GM12878 (cell line): ENCODE data around the gene PRR35. TPM values are rescaled to one million over a fixed set of nuclear protein-coding genes. Genes with fewer than 3 reads are reported as not detected.

Experiments
- ATAC-seq: fragments of 200-7000 bp; cut with Tn5 transposase; 3 replicates; pipeline ENCODE4 v1.9.1; 2020; ENCODE audit warnings: mild to moderate bottlenecking, moderate library complexity
- BruUV-seq: library from RNA; stranded (reverse); fragments of 400-500 nt; replicated peaks from 2 replicates; lab custom pipeline; 2021; lab: Mats Ljungman, UMichigan
- CTCF ChIA-PET: fragments of 300-600 bp; sonication (Branson Sonifier 250); formaldehyde crosslinking; extraction: SDS; loops from one replicate; lab custom pipeline; 2021; ENCODE audit warnings: inconsistent platforms; lab: Yijun Ruan, JAX
- POLR2A ChIA-PET: fragments of 350-600 bp; formaldehyde crosslinking; extraction: SDS; loops from one replicate; lab custom pipeline; 2021; ENCODE audit warnings: inconsistent platforms; lab: Charles Lee
- RAD21 ChIA-PET: fragments of 300-600 bp; sonication (Branson Sonifier 250); formaldehyde crosslinking; loops from one replicate; lab custom pipeline; 2023; ENCODE audit warnings: antibody characterized with exemption; ENCODE audit not compliant: unreplicated experiment; lab: Charles Lee
- SMC1A ChIA-PET: fragments of 300-600 bp; sonication (Branson Sonifier 250); formaldehyde crosslinking; loops from one replicate; lab custom pipeline; 2023; ENCODE audit not compliant: unreplicated experiment, uncharacterized antibody; lab: Charles Lee
- DNase-seq: peaks from one replicate; pipeline ENCODE4 v3.0.0-alpha.2; 2011; ENCODE audit warnings: low read depth, low spot score
- FAIRE-seq: peaks from 3 replicates; lab custom pipeline; 2011; peaks lifted over from hg19 to GRCh38; lab: Jason Lieb, UNC
- H2AFZ ChIP-seq: 2 replicates; pipeline ENCODE4 v1.6.0; 2011; ENCODE audit warnings: low read depth, low read length, control low read depth; ENCODE audit not compliant: control insufficient read depth
- H3K27ac ChIP-seq: 2 replicates; pipeline ENCODE4 v1.5.1; 2011; ENCODE audit warnings: control low read depth; ENCODE audit not compliant: control insufficient read depth, insufficient read depth
- H3K27me3 ChIP-seq, 2 experiments: replicated peaks in 1 of 2; 2 replicates each; pipeline versions ENCODE4 v1.6.0 to v1.6.1; 2011; ENCODE audit warnings: low read length in 1 of 2; ENCODE audit not compliant: control insufficient read depth in 2 of 2, insufficient read depth in 2 of 2
- H3K36me3 ChIP-seq, 2 experiments: 2 replicates each; pipeline ENCODE4 v1.5.1; 2011; ENCODE audit warnings: low read length in 1 of 2; ENCODE audit not compliant: control insufficient read depth in 2 of 2, insufficient read depth in 2 of 2
- H3K4me1 ChIP-seq: 2 replicates; pipeline ENCODE4 v1.6.1; 2011; ENCODE audit warnings: mild to moderate bottlenecking, low read length, moderate library complexity, mixed read lengths; ENCODE audit not compliant: control insufficient read depth, insufficient read depth
- H3K4me2 ChIP-seq: 2 replicates; pipeline ENCODE4 v1.6.0; 2011; ENCODE audit warnings: control low read depth; ENCODE audit not compliant: control insufficient read depth, insufficient read depth
- H3K4me3 ChIP-seq: fragments of 200-600 bp; sonication (generic); 2 replicates; pipeline ENCODE4 v1.5.1; 2016
- H3K79me2 ChIP-seq: 2 replicates; pipeline ENCODE4 v1.6.0; 2011; ENCODE audit warnings: low read length; ENCODE audit not compliant: control insufficient read depth, insufficient read depth
- H3K9ac ChIP-seq: 2 replicates; pipeline ENCODE4 v1.8.0; 2011; ENCODE audit warnings: low read length, control low read depth, mixed read lengths; ENCODE audit not compliant: control insufficient read depth, insufficient read depth
- H3K9me3 ChIP-seq: replicated peaks from 3 replicates; pipeline ENCODE4 v1.5.1; 2011; ENCODE audit warnings: mild to moderate bottlenecking, low read length; ENCODE audit not compliant: control insufficient read depth, insufficient read depth
- H4K20me1 ChIP-seq: 2 replicates; pipeline ENCODE4 v1.6.0; 2011; ENCODE audit not compliant: control insufficient read depth, insufficient read depth
- EP300 ChIP-seq, 2 experiments: fragments of 150-350 bp in 1 of 2; IDR thresholded peaks; 2 replicates each; pipeline ENCODE4 v1.6.1; 2011 to 2012; ENCODE audit warnings: low read depth in 2 of 2, low read length in 2 of 2, borderline replicate concordance in 1 of 2, improper control_type of control experiment in 1 of 2, inconsistent platforms in 1 of 2; ENCODE audit not compliant: control insufficient read depth in 1 of 2
- ESRRA ChIP-seq: IDR thresholded peaks from 2 replicates; pipeline ENCODE4 v1.6.1; 2012; ENCODE audit warnings: mild to moderate bottlenecking, low read length, improper control_type of control experiment
- ETV6 ChIP-seq, 2 experiments: fragments of 450-650 bp in 1 of 2; IDR thresholded peaks in 1 of 2; conservative IDR thresholded peaks in 1 of 2; 2 replicates each; pipeline ENCODE4 v1.6.1; 2014; ENCODE audit warnings: antibody characterized with exemption in 1 of 2, borderline replicate concordance in 1 of 2, low read depth in 1 of 2, mild to moderate bottlenecking in 1 of 2, moderate library complexity in 1 of 2
- EZH2 ChIP-seq: IDR thresholded peaks from 2 replicates; pipeline ENCODE4 v1.6.1; 2012; ENCODE audit warnings: low read depth, mild to moderate bottlenecking, control low read depth, inconsistent platforms, low read length, borderline replicate concordance; ENCODE audit not compliant: control insufficient read depth
- HDAC2 ChIP-seq: fragments of 200-600 bp; sonication (generic); IDR thresholded peaks from 2 replicates; pipeline ENCODE4 v1.6.1; 2017
- HDAC6 ChIP-seq: fragments of 200-600 bp; sonication (generic); IDR thresholded peaks from one replicate; pipeline ENCODE4 v1.8.0; 2017; ENCODE audit warnings: antibody characterized with exemption; ENCODE audit not compliant: unreplicated experiment
- NFIC ChIP-seq: IDR thresholded peaks from 2 replicates; pipeline ENCODE4 v1.6.1; 2012; ENCODE audit warnings: low read depth, mild to moderate bottlenecking, inconsistent platforms, low read length, moderate library complexity
- PAX5 ChIP-seq: IDR thresholded peaks from 2 replicates; pipeline ENCODE4 v1.6.1; 2011; ENCODE audit warnings: low read depth, low read length, borderline replicate concordance
- PML ChIP-seq: IDR thresholded peaks from 2 replicates; pipeline ENCODE4 v1.6.1; 2012; ENCODE audit warnings: low read length, inconsistent platforms
- SIX5 ChIP-seq: IDR thresholded peaks from 2 replicates; pipeline ENCODE4 v1.6.1; 2011; ENCODE audit warnings: mild to moderate bottlenecking, low read depth, low read length, moderate library complexity; ENCODE audit not compliant: severe bottlenecking
- SMARCA5 ChIP-seq: fragments of 450-650 bp; IDR thresholded peaks from 2 replicates; pipeline ENCODE4 v1.6.1; 2017; ENCODE audit warnings: mild to moderate bottlenecking
- SUZ12 ChIP-seq: fragments of 200-600 bp; sonication (generic); IDR thresholded peaks from one replicate; pipeline ENCODE4 v1.6.1; 2018; ENCODE audit warnings: antibody characterized with exemption, mild to moderate bottlenecking; ENCODE audit not compliant: unreplicated experiment
- TARDBP ChIP-seq: IDR thresholded peaks from 2 replicates; pipeline ENCODE4 v1.6.1; 2016; ENCODE audit warnings: borderline replicate concordance
- WGBS: methylation state at CpG from one replicate; pipeline ENCODE4 v1.1.6; 2016; ENCODE audit warnings: low lambda C conversion rate; ENCODE audit not compliant: insufficient replicate concordance, insufficient coverage; ENCODE audit errors: missing lambda C conversion rate; 5-methylcytosine and 5-hydroxymethylcytosine counted together
- in situ Hi-C: fragments of 300-500 bp; cut with MboI; formaldehyde crosslinking; loops from 9 replicates; pipeline ENCODE4 v1.14.3; 2018; ENCODE audit warnings: mixed read lengths
- intact Hi-C: fragments of 100-400 bp; cut with micrococcal nuclease; formaldehyde crosslinking; loops from one replicate; pipeline ENCODE4 v1.14.2; 2022; ENCODE audit not compliant: unreplicated experiment
- polyA plus RNA-seq, 11 experiments: library from polyadenylated mRNA; depleted of rRNA in 4 of 11; unstranded in 6 of 11; stranded (reverse) in 5 of 11; fragments of >200 nt; fragmentation: Nextera tagmentation in 4 of 11; fragmentation: Illumina TruSeq in 1 of 11; extraction: Ambion mirVana in 4 of 11; extraction: Trizol in 1 of 11; gene quantifications; 1 replicate in 1 of 11; 2 replicates in 10 of 11; pipeline versions ENCODE4 v1.2.1 to v1.2.3, GENCODE V29; 2011 to 2016; ENCODE audit warnings: inconsistent platforms in 2 of 11, missing spikeins in 2 of 11, low read depth in 1 of 11
- total RNA-seq, 4 experiments: library from RNA; depleted of rRNA in 3 of 4; stranded (reverse); fragments of >200 nt in 3 of 4; fragmentation: Illumina TruSeq in 1 of 4; extraction: Trizol in 1 of 4; gene quantifications; 2 replicates each; pipeline versions ENCODE4 v1.2.1 to v1.2.3, GENCODE V29; 2013 to 2021
- TF ChIP-seq, protein P1 (sequence below): fragments of 450-650 bp; IDR thresholded peaks from 2 replicates; pipeline ENCODE4 v1.6.1; 2017; ENCODE audit warnings: antibody characterized with exemption, mild to moderate bottlenecking, moderate library complexity
- TF ChIP-seq, protein P2 (sequence below): IDR thresholded peaks from 2 replicates; pipeline ENCODE4 v1.6.1; 2012; ENCODE audit warnings: low read depth, low read length, improper control_type of control experiment

PRR35 gene
- total and polyA plus RNA-seq, 10 of the 15 experiments (the other 5 are each of a cell fraction or from before 2014, with no cell fraction given), result not detected

DNA sequence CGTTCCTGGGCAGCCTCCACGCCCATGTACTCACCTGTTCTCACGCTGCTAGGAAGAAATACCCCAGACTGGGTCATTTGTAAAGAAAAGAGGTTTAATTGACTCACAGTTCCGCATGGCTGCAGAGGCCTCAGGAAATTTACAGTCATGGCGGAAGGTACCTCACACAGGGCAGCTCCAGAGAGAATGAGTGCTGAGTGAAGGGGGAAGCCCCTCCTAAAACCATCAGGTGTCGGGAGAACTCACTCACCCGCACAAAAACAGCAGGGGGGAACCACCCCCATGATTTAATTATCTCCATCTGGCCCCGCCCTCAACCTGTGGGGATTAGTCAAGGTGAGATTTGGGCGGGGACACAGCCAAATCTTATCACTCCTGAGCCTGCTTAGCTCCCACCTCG, 47.8 kb downstream of the PRR35 start:
- SMC1A ChIA-PET, result no interaction called here
- no peak for ATAC-seq

GRCh38 chr16:609316-609715, 49.1 kb downstream of the PRR35 start:
- ChIA-PET CTCF (interaction anchor here (1.1 to 2.0 kb wide), 4 partner anchors 9 to 38 kb away, joined by 3 to 4 read pairs (median 4); no protein-coding TSS in a partner anchor), RAD21 (no interaction called here), SMC1A (no interaction called here), POLR2A (interaction anchor here (1.0 kb wide), 1 partner anchor 27 kb away, joined by 4 read pairs; the partner anchor contains the start of gene METTL26)
- H3K27me3 ChIP-seq, result no peaks in the 10 kb centered on the region
- no peak overlapping the region for H3K4me3 ChIP-seq
- no peak overlapping the region for H2AFZ ChIP-seq
- 91% methylated on average over 13 of the region's 13 CpGs for WGBS
- FAIRE-seq (no peak), ATAC-seq (no peak), DNase-seq (no peak)
- BruUV-seq, result no TSS peak
- H3K9me3 ChIP-seq, result peaks cover 3% of the 10 kb centered on the region; the same call in 1 of the 3 replicates
- H3K4me1 ChIP-seq, result no peaks in the 10 kb centered on the region
- H3K4me2 ChIP-seq, result no peak overlapping the region
- H3K36me3 ChIP-seq, result no peaks in the 10 kb centered on the region
- in situ Hi-C loops (no loop called here), intact Hi-C loops (no loop called here)
- no peaks in the 10 kb centered on the region for H3K79me2 ChIP-seq
- H3K9ac ChIP-seq, result no peak overlapping the region
- H4K20me1 ChIP-seq, result no peaks in the 10 kb centered on the region
- no peak overlapping the region for H3K27ac ChIP-seq
- TF ChIP-seq EZH2 (no peak), SMARCA5 (no peak), TARDBP (no peak), SUZ12 (no peak), NFIC (no peak), ETV6 (conservative IDR thresholded peaks at IDR 0.05 in 1 of 2, IDR thresholded peaks at IDR 0.05 in 1 of 2; ENCODE audit: borderline replicate concordance in 1 of 2, low read depth in 1 of 2) (no peak), PML (no peak), SIX5 (no peak), HDAC2 (no peak), ESRRA (no peak), EP300 (IDR thresholded peaks at IDR 0.05; ENCODE audit: borderline replicate concordance in 1 of 2, control insufficient read depth in 1 of 2, low read depth in 2 of 2, low read length in 2 of 2) (no peak)
- TF ChIP-seq, protein P1, sequence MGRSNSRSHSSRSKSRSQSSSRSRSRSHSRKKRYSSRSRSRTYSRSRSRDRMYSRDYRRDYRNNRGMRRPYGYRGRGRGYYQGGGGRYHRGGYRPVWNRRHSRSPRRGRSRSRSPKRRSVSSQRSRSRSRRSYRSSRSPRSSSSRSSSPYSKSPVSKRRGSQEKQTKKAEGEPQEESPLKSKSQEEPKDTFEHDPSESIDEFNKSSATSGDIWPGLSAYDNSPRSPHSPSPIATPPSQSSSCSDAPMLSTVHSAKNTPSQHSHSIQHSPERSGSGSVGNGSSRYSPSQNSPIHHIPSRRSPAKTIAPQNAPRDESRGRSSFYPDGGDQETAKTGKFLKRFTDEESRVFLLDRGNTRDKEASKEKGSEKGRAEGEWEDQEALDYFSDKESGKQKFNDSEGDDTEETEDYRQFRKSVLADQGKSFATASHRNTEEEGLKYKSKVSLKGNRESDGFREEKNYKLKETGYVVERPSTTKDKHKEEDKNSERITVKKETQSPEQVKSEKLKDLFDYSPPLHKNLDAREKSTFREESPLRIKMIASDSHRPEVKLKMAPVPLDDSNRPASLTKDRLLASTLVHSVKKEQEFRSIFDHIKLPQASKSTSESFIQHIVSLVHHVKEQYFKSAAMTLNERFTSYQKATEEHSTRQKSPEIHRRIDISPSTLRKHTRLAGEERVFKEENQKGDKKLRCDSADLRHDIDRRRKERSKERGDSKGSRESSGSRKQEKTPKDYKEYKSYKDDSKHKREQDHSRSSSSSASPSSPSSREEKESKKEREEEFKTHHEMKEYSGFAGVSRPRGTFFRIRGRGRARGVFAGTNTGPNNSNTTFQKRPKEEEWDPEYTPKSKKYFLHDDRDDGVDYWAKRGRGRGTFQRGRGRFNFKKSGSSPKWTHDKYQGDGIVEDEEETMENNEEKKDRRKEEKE, result no peak
- TF ChIP-seq, protein P2, sequence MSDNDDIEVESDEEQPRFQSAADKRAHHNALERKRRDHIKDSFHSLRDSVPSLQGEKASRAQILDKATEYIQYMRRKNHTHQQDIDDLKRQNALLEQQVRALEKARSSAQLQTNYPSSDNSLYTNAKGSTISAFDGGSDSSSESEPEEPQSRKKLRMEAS, result no peak

More for the DNA sequence above, 47.8 kb downstream of the PRR35 start:
- POLR2A ChIA-PET, result no interaction called here
- H3K9ac ChIP-seq, result no peak overlapping the region
- no peak for TF ChIP-seq HDAC6
- TF ChIP-seq PAX5, result peak; percentile 57; the same call in 1 of the 2 replicates
- H3K4me1 ChIP-seq, result no peaks in the 10 kb centered on the region
- no peaks in the 10 kb centered on the region for H4K20me1 ChIP-seq
- no peak for FAIRE-seq
- no peak for DNase-seq
- H3K79me2 ChIP-seq, result no peaks in the 10 kb centered on the region
- in situ Hi-C loops, result no loop called here
- no peak overlapping the region for H3K27ac ChIP-seq
- no peak overlapping the region for H2AFZ ChIP-seq
- RAD21 ChIA-PET, result interaction anchor here (0.5 kb wide), 1 partner anchor 21 kb away, joined by 3 read pairs; no protein-coding TSS in a partner anchor
- H3K27me3 ChIP-seq, result no peaks in the 10 kb centered on the region
- H3K9me3 ChIP-seq, result peaks cover 3% of the 10 kb centered on the region; the same call in 1 of the 3 replicates
- H3K36me3 ChIP-seq, result no peaks in the 10 kb centered on the region
- TSS peak; percentile 45 for BruUV-seq
- H3K4me2 ChIP-seq, result no peak overlapping the region
- no peak overlapping the region for H3K4me3 ChIP-seq
- CTCF ChIA-PET, result no interaction called here
- WGBS, result 4% methylated on average over 8 of the region's 10 CpGs
- intact Hi-C loops, result no loop called here
